Endothelial cell of umbilical vein (primary cell): Measurements from ENCODE around the gene WNT9A. TPM values are rescaled to one million over a fixed set of nuclear protein-coding genes. Genes with fewer than 3 reads are reported as not detected.

ENCODE experiments used
- BruUV-seq: library from RNA; stranded (reverse); fragments of 400-500 nt; replicated peaks from 2 replicates; lab custom pipeline; 2021; lab: Mats Ljungman, UMichigan
- CTCF ChIA-PET: fragments of 300-600, 350-600 bp; sonication (Branson Sonifier 250); formaldehyde crosslinking; loops from one replicate; lab custom pipeline; 2021; ENCODE audit warnings: antibody characterized with exemption, inconsistent platforms; lab: Charles Lee
- POLR2A ChIA-PET: fragments of 300-600, 350-600 bp; sonication (Branson Sonifier 250); formaldehyde crosslinking; loops from one replicate; lab custom pipeline; 2021; ENCODE audit warnings: antibody characterized with exemption, inconsistent platforms; lab: Charles Lee
- DNase-seq: peaks from one replicate; pipeline ENCODE4 v3.0.0-alpha.2; 2011; ENCODE audit warnings: low read depth, low spot score
- FAIRE-seq: peaks from 2 replicates; lab custom pipeline; 2011; peaks lifted over from hg19 to GRCh38; lab: Jason Lieb, UNC
- H2AFZ ChIP-seq: 2 replicates; pipeline ENCODE4 v1.6.0; 2012; ENCODE audit warnings: low read depth, low read length, control low read depth, inconsistent platforms
- H3K27ac ChIP-seq: 2 replicates; pipeline ENCODE4 v1.5.1; 2011; ENCODE audit warnings: low read depth, mild to moderate bottlenecking, control low read depth, low read length, moderate library complexity; ENCODE audit not compliant: insufficient read depth
- H3K27me3 ChIP-seq, 2 experiments: 2 replicates each; pipeline versions ENCODE4 v1.6.0 to v1.6.1; 2011; ENCODE audit warnings: low read length in 2 of 2, mixed read lengths in 1 of 2; ENCODE audit not compliant: control insufficient read depth in 2 of 2, insufficient read depth in 2 of 2
- H3K36me3 ChIP-seq, 2 experiments: 2 replicates in 1 of 2; 3 replicates in 1 of 2; pipeline ENCODE4 v1.5.1; 2011; ENCODE audit warnings: low read length in 2 of 2, mild to moderate bottlenecking in 1 of 2, moderate library complexity in 1 of 2; ENCODE audit not compliant: control insufficient read depth in 2 of 2, insufficient read depth in 2 of 2; ENCODE audit errors: extremely low read depth in 1 of 2
- H3K4me1 ChIP-seq: 3 replicates; pipeline ENCODE4 v1.5.1; 2011; ENCODE audit warnings: mild to moderate bottlenecking, low read length; ENCODE audit not compliant: control insufficient read depth, insufficient read depth; ENCODE audit errors: extremely low read depth
- H3K4me2 ChIP-seq: 2 replicates; pipeline ENCODE4 v1.6.1; 2011; ENCODE audit warnings: low read length, control low read depth, mixed read lengths; ENCODE audit not compliant: insufficient read depth
- H3K4me3 ChIP-seq, 3 experiments: fragments of 200-600 bp in 1 of 3; sonication (generic), shearing (Covaris generic) in 1 of 3; replicated peaks in 1 of 3; 2 replicates each; pipeline ENCODE4 v1.5.1; 2011 to 2016; ENCODE audit warnings: control low read depth in 3 of 3, low read length in 3 of 3, mild to moderate bottlenecking in 2 of 3, inconsistent platforms in 1 of 3, low read depth in 1 of 3, moderate library complexity in 1 of 3; ENCODE audit not compliant: insufficient read depth in 1 of 3
- H3K79me2 ChIP-seq: 2 replicates; pipeline ENCODE4 v1.6.0; 2012; ENCODE audit warnings: low read length, inconsistent platforms; ENCODE audit not compliant: control insufficient read depth, insufficient read depth
- H3K9ac ChIP-seq: replicated peaks from 2 replicates; pipeline ENCODE3; 2011; ENCODE audit warnings: low read length, control low read depth; ENCODE audit not compliant: insufficient read depth; ENCODE audit errors: extremely low read depth
- H3K9me1 ChIP-seq: replicated peaks from 3 replicates; pipeline ENCODE4 v1.6.0; 2011; ENCODE audit warnings: mild to moderate bottlenecking, low read length; ENCODE audit not compliant: control insufficient read depth, insufficient read depth; ENCODE audit errors: extremely low read depth
- H3K9me3 ChIP-seq: replicated peaks from 2 replicates; pipeline ENCODE4 v1.5.1; 2012; ENCODE audit warnings: low read length, inconsistent platforms; ENCODE audit not compliant: control insufficient read depth, insufficient read depth
- H4K20me1 ChIP-seq: replicated peaks from 2 replicates; pipeline ENCODE3; 2011; ENCODE audit warnings: mild to moderate bottlenecking, low read length; ENCODE audit not compliant: control insufficient read depth, insufficient read depth; ENCODE audit errors: extremely low read depth
- EZH2 ChIP-seq: IDR thresholded peaks from 2 replicates; pipeline ENCODE4 v1.6.1; 2012; ENCODE audit warnings: borderline replicate concordance, low read depth, mild to moderate bottlenecking, moderate library complexity, low read length, inconsistent platforms; ENCODE audit not compliant: severe bottlenecking
- FOS ChIP-seq: IDR thresholded peaks from 2 replicates; pipeline ENCODE4 v1.6.1; 2011; ENCODE audit warnings: mild to moderate bottlenecking, low read length, moderate library complexity, borderline replicate concordance; ENCODE audit not compliant: insufficient read depth
- GATA2 ChIP-seq: IDR thresholded peaks from 2 replicates; pipeline ENCODE4 v1.7.0; 2011; ENCODE audit warnings: low read depth, mild to moderate bottlenecking, moderate library complexity, mixed read lengths, low read length; ENCODE audit not compliant: insufficient read length, insufficient read depth
- JUN ChIP-seq: IDR thresholded peaks from 2 replicates; pipeline ENCODE4 v1.6.1; 2011; ENCODE audit warnings: borderline replicate concordance, low read depth; ENCODE audit not compliant: insufficient read length, insufficient read depth
- MYC ChIP-seq: IDR thresholded peaks from one replicate; pipeline ENCODE4 v1.6.1; 2011; ENCODE audit warnings: mild to moderate bottlenecking, low read depth, low read length
- POLR2A ChIP-seq: IDR thresholded peaks from 2 replicates; pipeline ENCODE4 v1.6.1; 2012; ENCODE audit warnings: low read depth, mild to moderate bottlenecking, control low read depth, low read length
- POLR2AphosphoS5 ChIP-seq: IDR thresholded peaks from 2 replicates; pipeline ENCODE4 v1.6.1; 2012; ENCODE audit warnings: low read depth, mild to moderate bottlenecking, control low read depth, low read length, moderate library complexity; ENCODE audit not compliant: insufficient read depth
- dilution Hi-C: fragments of 300-500 bp; cut with MboI; formaldehyde crosslinking; loops from one replicate; pipeline ENCODE4 v1.15.0; 2019; ENCODE audit warnings: low sequenced_read_pairs; ENCODE audit not compliant: extremely low pct_ligation_motif_present
- intact Hi-C: fragments of 100-400 bp; cut with micrococcal nuclease; formaldehyde crosslinking; loops from one replicate; pipeline ENCODE4 v1.10.0; 2022
- polyA plus RNA-seq, 4 experiments: library from polyadenylated mRNA; depleted of rRNA in 3 of 4; stranded (reverse) in 3 of 4; unstranded in 1 of 4; fragments of >200 nt; gene quantifications; 2 replicates each; pipeline versions ENCODE4 v1.2.1 to v1.2.3, GENCODE V29; 2011 to 2012; ENCODE audit warnings: missing spikeins in 1 of 4
- total RNA-seq: library from RNA; stranded (reverse); gene quantifications from 2 replicates; pipeline ENCODE4 v1.2.3, GENCODE V29; 2021
- TF ChIP-seq, protein P1 (sequence below), 2 donors: IDR thresholded peaks; 1 replicate in 1 of 2; 2 replicates in 1 of 2; pipeline ENCODE4 v1.5.1; 2011; ENCODE audit warnings: low read length in 2 of 2, mild to moderate bottlenecking in 2 of 2, moderate library complexity in 2 of 2, control low read depth in 1 of 2, inconsistent platforms in 1 of 2, low read depth in 1 of 2; ENCODE audit not compliant: insufficient read depth in 1 of 2; ENCODE audit errors: extremely low read depth in 1 of 2
- TF ChIP-seq, protein P2 (sequence below): IDR thresholded peaks from 2 replicates; pipeline ENCODE4 v1.6.1; 2011; ENCODE audit not compliant: insufficient read depth, insufficient read length

The WNT9A gene
- total and polyA plus RNA-seq, 2 donors (not counting 3 experiments of a cell fraction or from before 2014, with no cell fraction given) = 5.4 to 6.2 TPM

- FAIRE-seq (no peak), DNase-seq (no peak)
- Histone ChIP-seq H3K27me3 (peaks cover 5 to 8% of the 10 kb centered on the region in 2 experiments), H3K36me3 (no peaks in the 10 kb centered on the region), H3K9me1 (no peaks in the 10 kb centered on the region), H3K4me1 (peaks cover 12% of the 10 kb centered on the region), H3K9me3 (no peaks in the 10 kb centered on the region), H4K20me1 (no peaks in the 10 kb centered on the region), H3K4me2 (no peak overlapping the region), H3K9ac (no peak overlapping the region), H3K27ac (no peak overlapping the region), H2AFZ (no peak overlapping the region), H3K4me3 (no peak overlapping the region), H3K79me2 (no peaks in the 10 kb centered on the region)
- intact Hi-C loops = no loop called here
- ChIA-PET CTCF (no interaction called here), POLR2A (interaction anchor here (0.5 kb wide), 1 partner anchor 143 kb away, joined by 3 read pairs; no protein-coding TSS in a partner anchor)
- dilution Hi-C loops = no loop called here
- BruUV-seq = no TSS peak
- TF ChIP-seq GATA2 (no peak), POLR2A (no peak), JUN (no peak), FOS (no peak), POLR2AphosphoS5 (no peak), MYC (no peak), EZH2 (no peak)
- TF ChIP-seq, protein P1, sequence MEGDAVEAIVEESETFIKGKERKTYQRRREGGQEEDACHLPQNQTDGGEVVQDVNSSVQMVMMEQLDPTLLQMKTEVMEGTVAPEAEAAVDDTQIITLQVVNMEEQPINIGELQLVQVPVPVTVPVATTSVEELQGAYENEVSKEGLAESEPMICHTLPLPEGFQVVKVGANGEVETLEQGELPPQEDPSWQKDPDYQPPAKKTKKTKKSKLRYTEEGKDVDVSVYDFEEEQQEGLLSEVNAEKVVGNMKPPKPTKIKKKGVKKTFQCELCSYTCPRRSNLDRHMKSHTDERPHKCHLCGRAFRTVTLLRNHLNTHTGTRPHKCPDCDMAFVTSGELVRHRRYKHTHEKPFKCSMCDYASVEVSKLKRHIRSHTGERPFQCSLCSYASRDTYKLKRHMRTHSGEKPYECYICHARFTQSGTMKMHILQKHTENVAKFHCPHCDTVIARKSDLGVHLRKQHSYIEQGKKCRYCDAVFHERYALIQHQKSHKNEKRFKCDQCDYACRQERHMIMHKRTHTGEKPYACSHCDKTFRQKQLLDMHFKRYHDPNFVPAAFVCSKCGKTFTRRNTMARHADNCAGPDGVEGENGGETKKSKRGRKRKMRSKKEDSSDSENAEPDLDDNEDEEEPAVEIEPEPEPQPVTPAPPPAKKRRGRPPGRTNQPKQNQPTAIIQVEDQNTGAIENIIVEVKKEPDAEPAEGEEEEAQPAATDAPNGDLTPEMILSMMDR (IDR thresholded peaks at IDR 0.05; ENCODE audit: extremely low read depth in 1 of 2, insufficient read depth in 1 of 2, low read depth in 1 of 2, low read length in 2 of 2) = no peak
- TF ChIP-seq, protein P2, sequence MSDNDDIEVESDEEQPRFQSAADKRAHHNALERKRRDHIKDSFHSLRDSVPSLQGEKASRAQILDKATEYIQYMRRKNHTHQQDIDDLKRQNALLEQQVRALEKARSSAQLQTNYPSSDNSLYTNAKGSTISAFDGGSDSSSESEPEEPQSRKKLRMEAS = no peak
Observed at GRCh38 chr1:227950735-227951346, 3.1 kb upstream of the WNT9A start.
